ENCODE measurements around the gene KPNA6. TPM values are rescaled to one million over a fixed set of nuclear protein-coding genes. Genes with fewer than 3 reads are reported as not detected.

KPNA6 gene
- total RNA-seq (2014; rRNA removed; shearing (Covaris generic)) = 16.6 and 19.5 TPM in 2 replicates
- total RNA-seq (2022) = 36.3 and 40.7 TPM in 2 replicates
- percentile 79 among the genes with signal in this experiment for Bru-seq, nascent RNA
- percentile 82 among the genes with signal in this experiment for BruChase-seq, experiment 1, labeled RNA remaining after a 6-hour chase
- BruChase-seq, experiment 2, labeled RNA remaining after a 2-hour chase = percentile 90 among the genes with signal in this experiment
- long read RNA-seq, full-length matches to known transcripts = 3 of 11 reads
- long read RNA-seq, partial matches to known transcripts = 3 of 11 reads
- long read RNA-seq, other reads (novel, unspliced or antisense) = 5 of 11 reads

GRCh38 chr1:32107742-32108661 lies at the start of gene KPNA6:
TSS of gene KPNA6 (plus strand) at chr1:32108056. CDS start at chr1:32108131, 75 bp downstream.
- Histone ChIP-seq H3K9me3 (ENCODE audit: low read length) (no peaks in the 10 kb centered on the region), H3K4me1 (ENCODE audit: insufficient read depth, low read length, poor library complexity, severe bottlenecking) (peaks cover 29% of the 10 kb centered on the region), H3K36me3 (ENCODE audit: insufficient read depth, low read length) (peaks cover 13% of the 10 kb centered on the region), H2AFZ (ENCODE audit: low read length) (peak within 1 kb of the TSS; percentile 66), H3K79me2 (ENCODE audit: insufficient read depth, low read depth, low read length) (peaks cover 52% of the 10 kb centered on the region), H3K4me3 (ENCODE audit: low read depth, low read length, poor library complexity, severe bottlenecking) (peak within 1 kb of the TSS; percentile 97), H3K4me2 (ENCODE audit: low read length) (peak within 1 kb of the TSS; percentile 84), H3K9me2 (ENCODE audit: insufficient read depth, low read length) (no peaks in the 10 kb centered on the region), H4K20me1 (ENCODE audit: insufficient read depth, low read length) (peaks cover 17% of the 10 kb centered on the region), H3K27ac (ENCODE audit: low read depth, low read length, poor library complexity, severe bottlenecking) (peak within 1 kb of the TSS; percentile 81)
- peak; percentile 96 for DNase-seq (ENCODE audit: low spot score)
- TF ChIP-seq, protein P1, sequence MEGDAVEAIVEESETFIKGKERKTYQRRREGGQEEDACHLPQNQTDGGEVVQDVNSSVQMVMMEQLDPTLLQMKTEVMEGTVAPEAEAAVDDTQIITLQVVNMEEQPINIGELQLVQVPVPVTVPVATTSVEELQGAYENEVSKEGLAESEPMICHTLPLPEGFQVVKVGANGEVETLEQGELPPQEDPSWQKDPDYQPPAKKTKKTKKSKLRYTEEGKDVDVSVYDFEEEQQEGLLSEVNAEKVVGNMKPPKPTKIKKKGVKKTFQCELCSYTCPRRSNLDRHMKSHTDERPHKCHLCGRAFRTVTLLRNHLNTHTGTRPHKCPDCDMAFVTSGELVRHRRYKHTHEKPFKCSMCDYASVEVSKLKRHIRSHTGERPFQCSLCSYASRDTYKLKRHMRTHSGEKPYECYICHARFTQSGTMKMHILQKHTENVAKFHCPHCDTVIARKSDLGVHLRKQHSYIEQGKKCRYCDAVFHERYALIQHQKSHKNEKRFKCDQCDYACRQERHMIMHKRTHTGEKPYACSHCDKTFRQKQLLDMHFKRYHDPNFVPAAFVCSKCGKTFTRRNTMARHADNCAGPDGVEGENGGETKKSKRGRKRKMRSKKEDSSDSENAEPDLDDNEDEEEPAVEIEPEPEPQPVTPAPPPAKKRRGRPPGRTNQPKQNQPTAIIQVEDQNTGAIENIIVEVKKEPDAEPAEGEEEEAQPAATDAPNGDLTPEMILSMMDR (conservative IDR thresholded peaks at IDR 0.05; ENCODE audit: low read length) = no peak
- TF ChIP-seq EZH2phosphoT487 (IDR thresholded peaks at IDR 0.05; ENCODE audit: borderline replicate concordance, low read depth, low read length) = no peak
- intact Hi-C loops (cut with micrococcal nuclease; ENCODE audit: unreplicated experiment) = loop anchor here (1.0 kb wide), 1 partner anchor 35 kb away; no protein-coding TSS in a partner anchor
- ChIA-PET POLR2A (interaction anchor here (0.6 to 5.6 kb wide), 8 partner anchors 13 to 427 kb away, joined by 3 to 27 read pairs (median 4); partner anchors contain the start of genes CCDC28B and TMEM39B), CTCF (ENCODE audit: unreplicated experiment) (interaction anchor here (0.6 to 1.6 kb wide), 5 partner anchors 8 to 810 kb away, joined by 3 to 6 read pairs (median 3); partner anchors contain the start of genes TMEM39B and TXLNA)
- BruUV-seq (replicated peaks) = no TSS peak

DNA sequence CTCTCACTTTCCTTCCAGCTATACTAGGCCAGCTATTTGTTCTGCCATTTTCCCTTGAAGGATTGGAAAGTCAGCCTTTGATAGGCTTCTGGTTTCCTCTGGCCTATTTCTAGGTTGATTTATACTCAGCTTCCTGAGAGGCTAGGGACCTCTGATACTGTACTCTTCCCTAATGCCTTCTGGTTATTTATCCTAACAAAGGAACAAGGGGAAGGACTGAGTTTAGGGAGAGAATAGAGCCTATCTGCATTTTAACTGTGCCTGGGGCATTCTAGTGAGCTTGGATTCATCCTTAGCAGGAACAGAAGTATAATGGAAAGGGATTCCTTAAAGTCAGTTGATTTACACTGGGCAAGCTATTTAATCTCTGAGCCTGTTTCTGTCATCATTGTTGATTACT lies 46.9 kb upstream of the KPNA6 start:
- TF ChIP-seq, protein P1 (conservative IDR thresholded peaks at IDR 0.05; ENCODE audit: low read length) = no peak
- no peak for TF ChIP-seq EZH2phosphoT487 (IDR thresholded peaks at IDR 0.05; ENCODE audit: borderline replicate concordance, low read depth, low read length)
- Histone ChIP-seq H3K27ac (ENCODE audit: low read depth, low read length, poor library complexity, severe bottlenecking) (no peak overlapping the region), H3K9me3 (ENCODE audit: low read length) (no peaks in the 10 kb centered on the region), H3K4me3 (ENCODE audit: low read depth, low read length, poor library complexity, severe bottlenecking) (no peak overlapping the region), H3K36me3 (ENCODE audit: insufficient read depth, low read length) (peaks cover 70% of the 10 kb centered on the region), H3K4me2 (ENCODE audit: low read length) (no peak overlapping the region), H2AFZ (ENCODE audit: low read length) (no peak overlapping the region), H3K4me1 (ENCODE audit: insufficient read depth, low read length, poor library complexity, severe bottlenecking) (no peaks in the 10 kb centered on the region), H4K20me1 (ENCODE audit: insufficient read depth, low read length) (no peaks in the 10 kb centered on the region), H3K9me2 (ENCODE audit: insufficient read depth, low read length) (no peaks in the 10 kb centered on the region), H3K79me2 (ENCODE audit: insufficient read depth, low read depth, low read length) (no peaks in the 10 kb centered on the region)
- intact Hi-C loops (cut with micrococcal nuclease; ENCODE audit: unreplicated experiment) = loop anchor here (10.0 kb wide), 1 partner anchor 246 kb away; the partner anchor contains the start of gene SPOCD1
- CTCF ChIA-PET (ENCODE audit: unreplicated experiment) = no interaction called here
- POLR2A ChIA-PET = interaction anchor here (1.6 to 1.9 kb wide), 2 partner anchors 11 to 116 kb away, joined by 4 to 5 read pairs; no protein-coding TSS in a partner anchor
- DNase-seq (ENCODE audit: low spot score) = no peak
- no TSS peak for BruUV-seq (replicated peaks)
